T-cell (primary cell): ENCODE results near the gene ANXA8L1. TPM values are rescaled to one million over a fixed set of nuclear protein-coding genes. Genes with fewer than 3 reads are reported as not detected.
"Not testable (repeated sequence)": the region's sequence is repeated elsewhere in the genome, so short reads cannot be mapped to it uniquely, and the experiment has no call there.

Experiments
- ATAC-seq, 4 experiments: fragments of 200-7000 bp in 3 of 4; fragments of 150-1000 bp in 1 of 4; cut with Tn5 transposase; replicated peaks in 1 of 4; 1 replicate in 3 of 4; 2 replicates in 1 of 4; pipeline ENCODE4 v1.10.0; 2021; ENCODE audit warnings: moderate library complexity in 3 of 4, mild to moderate bottlenecking in 2 of 4, moderate number of reproducible peaks in 1 of 4
- CTCF ChIA-PET, 2 donors: fragments of 300-600 bp; sonication (Branson Sonifier 250); formaldehyde crosslinking; loops; one replicate each; lab custom pipeline; 2022; ENCODE audit warnings: antibody characterized with exemption in 2 of 2; lab: Charles Lee
- POLR2A ChIA-PET, 2 donors: fragments of 300-600 bp; sonication (Branson Sonifier 250); formaldehyde crosslinking; loops; one replicate each; lab custom pipeline; 2022; ENCODE audit warnings: antibody characterized with exemption in 2 of 2; lab: Charles Lee
- DNase-seq, 35 experiments: peaks; one replicate each; pipeline versions ENCODE4 v3.0.0 to v3.0.0-alpha.2; 2013 to 2023
- H3K27ac ChIP-seq: one replicate; pipeline ENCODE4 v1.5.1; 2013; ENCODE audit warnings: low read length
- H3K27me3 ChIP-seq, 2 experiments: replicated peaks in 1 of 2; 1 replicate in 1 of 2; 2 replicates in 1 of 2; pipeline versions ENCODE4 v1.6.1 to v1.7.0; 2013; ENCODE audit warnings: low read length in 1 of 2, mixed read lengths in 1 of 2; ENCODE audit not compliant: control insufficient read depth in 2 of 2, insufficient read depth in 2 of 2; ENCODE audit errors: extremely low read depth in 1 of 2
- H3K36me3 ChIP-seq, 2 donors: 1 replicate in 1 of 2; 2 replicates in 1 of 2; pipeline versions ENCODE4 v1.6.1 to v1.7.0; 2013; ENCODE audit warnings: low read length in 1 of 2; ENCODE audit not compliant: control insufficient read depth in 2 of 2, insufficient read depth in 1 of 2; ENCODE audit errors: extremely low read depth in 1 of 2
- H3K4me1 ChIP-seq, 2 experiments: 1 replicate in 1 of 2; 2 replicates in 1 of 2; pipeline versions ENCODE4 v1.6.1 to v1.7.0; 2013; ENCODE audit warnings: low read length in 2 of 2, mixed read lengths in 1 of 2; ENCODE audit not compliant: insufficient read depth in 2 of 2, control insufficient read depth in 1 of 2; ENCODE audit errors: extremely low read depth in 1 of 2
- H3K4me3 ChIP-seq, 2 donors: 1 replicate in 1 of 2; 2 replicates in 1 of 2; pipeline versions ENCODE4 v1.5.1 to v1.7.0; 2013; ENCODE audit warnings: mild to moderate bottlenecking in 2 of 2, low read length in 1 of 2, moderate library complexity in 1 of 2; ENCODE audit not compliant: control insufficient read depth in 1 of 2; ENCODE audit errors: extremely low read depth in 1 of 2
- H3K9me3 ChIP-seq: 2 replicates; pipeline ENCODE4 v1.7.0; 2013
- H3K27ac Mint-ChIP-seq, 2 donors: one replicate each; pipeline ENCODE4 v1.8.0; 2020 to 2021; ENCODE audit warnings: mild to moderate bottlenecking in 2 of 2, mixed read lengths in 2 of 2
- H3K27me3 Mint-ChIP-seq, 2 donors: one replicate each; pipeline ENCODE4 v1.8.0; 2021 to 2022; ENCODE audit warnings: mixed read lengths in 2 of 2
- H3K36me3 Mint-ChIP-seq: one replicate; pipeline ENCODE4 v1.8.0; 2021; ENCODE audit warnings: mixed read lengths
- H3K4me1 Mint-ChIP-seq, 3 donors: one replicate each; pipeline ENCODE4 v1.8.0; 2020 to 2022; ENCODE audit warnings: mixed read lengths in 3 of 3, mild to moderate bottlenecking in 1 of 3
- H3K4me3 Mint-ChIP-seq, 3 donors: one replicate each; pipeline ENCODE4 v1.8.0; 2020 to 2022; ENCODE audit warnings: mild to moderate bottlenecking in 3 of 3, mixed read lengths in 3 of 3, moderate library complexity in 3 of 3
- H3K9me3 Mint-ChIP-seq, 3 donors: one replicate each; pipeline ENCODE4 v1.8.0; 2020 to 2022; ENCODE audit warnings: mixed read lengths in 3 of 3
- WGBS: methylation state at CpG from one replicate; pipeline ENCODE4 v1.1.5; 2013; ENCODE audit warnings: missing lambda C conversion rate; ENCODE audit not compliant: insufficient coverage; 5-methylcytosine and 5-hydroxymethylcytosine counted together
- total RNA-seq, 35 experiments: library from RNA in 6 of 35; stranded (reverse) in 6 of 35; fragments of 120-200 nt in 1 of 35; gene quantifications; one replicate each; pipeline versions ENCODE4 v1.2.1 to v1.2.4 and lab custom pipeline; 2013 to 2026

Gene ANXA8L1
- total RNA-seq, 5 donors from 2014 or later (not counting 1 experiment from before 2014, with no cell fraction given) = not detected

DNA sequence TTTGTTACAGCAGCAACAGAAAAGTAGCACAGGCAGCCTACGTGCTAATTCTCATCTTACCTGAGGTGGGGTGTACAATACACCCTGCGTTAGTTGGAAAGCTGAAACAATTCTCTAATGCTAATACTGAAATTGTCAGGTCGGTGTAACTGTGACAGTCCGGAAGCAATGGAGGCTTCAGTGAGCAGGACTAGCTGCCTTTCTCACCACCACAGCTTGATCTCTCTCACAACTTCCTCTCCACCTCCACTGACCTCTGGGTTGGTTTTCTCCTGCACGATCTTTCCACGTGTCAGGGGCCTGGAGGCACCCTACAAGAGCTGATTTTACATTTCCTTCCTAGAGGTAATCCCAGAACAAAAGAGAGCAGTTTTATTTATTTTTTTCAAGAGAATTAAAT, 39.7 kb downstream of the ANXA8L1 start:
- H3K9me3 Mint-ChIP-seq, H3K27me3 Mint-ChIP-seq, H3K4me3 ChIP-seq, CTCF ChIA-PET, H3K27ac Mint-ChIP-seq, H3K36me3 ChIP-seq, H3K27me3 ChIP-seq, DNase-seq, H3K27ac ChIP-seq, ATAC-seq, POLR2A ChIA-PET, H3K4me1 ChIP-seq, H3K36me3 Mint-ChIP-seq, H3K9me3 ChIP-seq, H3K4me1 Mint-ChIP-seq, H3K4me3 Mint-ChIP-seq: not testable (repeated sequence)
- WGBS = 50% methylated on average over 1 of the region's 6 CpGs

DNA sequence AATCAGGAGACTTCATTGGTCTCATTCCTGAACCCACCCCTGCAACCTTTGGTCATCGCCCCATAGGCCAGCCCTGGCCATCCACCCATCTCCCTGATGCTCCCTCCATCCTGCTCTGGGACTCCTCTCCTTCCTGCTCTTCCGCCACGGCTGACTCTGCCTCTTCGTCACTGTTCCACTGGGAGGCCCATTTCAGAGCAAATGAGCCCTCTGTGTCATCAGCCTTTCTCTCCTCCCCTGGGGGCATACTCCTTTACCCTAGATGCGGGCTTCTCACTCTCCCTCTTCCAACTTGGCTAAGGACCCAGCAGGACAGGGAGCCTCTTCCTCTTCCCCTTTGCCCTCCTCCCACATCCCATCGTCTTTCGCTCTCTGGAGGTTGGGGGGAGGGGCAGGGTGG, 42.7 kb downstream of the ANXA8L1 start:
- H3K4me1 ChIP-seq, H3K27ac Mint-ChIP-seq, H3K27ac ChIP-seq, ATAC-seq, H3K27me3 Mint-ChIP-seq, H3K36me3 Mint-ChIP-seq, H3K36me3 ChIP-seq, H3K4me3 ChIP-seq, H3K4me3 Mint-ChIP-seq, DNase-seq, POLR2A ChIA-PET, H3K27me3 ChIP-seq, H3K4me1 Mint-ChIP-seq, CTCF ChIA-PET, H3K9me3 ChIP-seq, H3K9me3 Mint-ChIP-seq: not testable (repeated sequence)
- no CpG with 5 or more reads among the region's 7 CpGs for WGBS

DNA sequence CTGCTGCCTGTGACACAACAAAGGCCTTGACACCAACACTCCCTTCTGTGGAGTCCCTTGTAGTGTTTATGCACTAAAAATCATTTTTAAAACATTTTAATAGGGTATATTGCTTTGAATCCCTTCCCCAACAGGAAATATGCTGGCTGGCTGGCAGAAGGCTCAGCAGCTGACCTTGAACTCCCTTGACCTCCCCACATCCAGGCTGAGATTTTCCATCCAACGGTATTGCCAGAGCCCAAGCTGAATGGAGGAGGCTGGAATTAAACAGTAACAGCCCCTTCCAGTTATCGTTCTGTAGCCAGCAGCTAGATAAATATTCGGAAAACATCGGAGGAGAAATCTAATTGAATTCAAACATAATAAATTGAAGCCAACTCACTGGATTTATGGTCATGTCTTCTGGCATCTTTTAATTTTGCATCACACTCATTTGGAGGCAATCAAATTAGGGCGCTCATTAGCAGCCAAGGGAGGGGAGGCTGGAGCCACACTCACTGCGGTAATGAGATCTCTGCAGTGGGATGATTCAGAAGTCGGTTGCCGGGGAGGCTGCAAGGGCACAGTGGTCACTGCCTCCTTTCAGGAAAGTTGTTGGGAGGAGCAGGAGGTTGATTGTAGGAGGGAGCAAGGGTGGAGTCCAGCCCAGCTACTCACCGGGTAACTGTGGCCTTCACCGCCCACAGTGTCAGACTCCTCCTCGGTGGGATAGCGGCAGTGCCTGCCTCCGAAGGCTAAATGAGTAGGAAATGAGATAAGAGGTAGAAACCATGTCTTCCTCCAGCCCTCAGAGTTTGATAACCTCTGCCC, 44.2 kb downstream of the ANXA8L1 start:
- CTCF ChIA-PET, H3K4me1 ChIP-seq, ATAC-seq, H3K4me3 ChIP-seq, H3K27me3 Mint-ChIP-seq, H3K9me3 ChIP-seq, H3K4me3 Mint-ChIP-seq, H3K27ac ChIP-seq, H3K27ac Mint-ChIP-seq, H3K9me3 Mint-ChIP-seq, DNase-seq, H3K36me3 ChIP-seq, H3K36me3 Mint-ChIP-seq, H3K4me1 Mint-ChIP-seq, H3K27me3 ChIP-seq, POLR2A ChIA-PET: not testable (repeated sequence)
- no CpG with 5 or more reads among the region's 13 CpGs for whole genome bisulfite sequencing

DNA sequence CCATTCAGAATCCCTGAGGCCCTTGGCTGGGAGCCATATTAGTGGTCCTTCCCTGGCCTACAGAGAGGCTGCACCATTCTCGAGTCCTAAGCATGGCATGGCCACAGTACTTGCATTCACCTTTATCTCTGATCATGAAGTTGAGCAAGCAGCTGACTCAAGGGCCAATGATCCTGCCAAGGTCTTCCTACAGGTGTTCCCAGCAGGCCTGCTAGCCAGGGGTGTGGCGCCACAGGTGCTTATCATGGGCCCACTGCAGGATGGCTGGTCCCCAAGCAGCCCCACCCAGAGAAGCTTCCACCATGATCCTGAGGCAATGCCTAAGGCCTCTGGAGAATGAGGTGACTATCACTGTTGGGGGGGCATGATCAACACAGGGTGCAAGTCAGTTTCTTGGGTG, 48.0 kb downstream of the ANXA8L1 start:
- H3K4me1 Mint-ChIP-seq, H3K4me1 ChIP-seq, H3K36me3 Mint-ChIP-seq, H3K4me3 ChIP-seq, ATAC-seq, CTCF ChIA-PET, H3K36me3 ChIP-seq, H3K4me3 Mint-ChIP-seq, DNase-seq, H3K9me3 Mint-ChIP-seq, H3K27me3 Mint-ChIP-seq, H3K9me3 ChIP-seq, H3K27ac ChIP-seq, H3K27me3 ChIP-seq, POLR2A ChIA-PET, H3K27ac Mint-ChIP-seq: not testable (repeated sequence)
- WGBS = no CpG with 5 or more reads among the region's 2 CpGs

DNA sequence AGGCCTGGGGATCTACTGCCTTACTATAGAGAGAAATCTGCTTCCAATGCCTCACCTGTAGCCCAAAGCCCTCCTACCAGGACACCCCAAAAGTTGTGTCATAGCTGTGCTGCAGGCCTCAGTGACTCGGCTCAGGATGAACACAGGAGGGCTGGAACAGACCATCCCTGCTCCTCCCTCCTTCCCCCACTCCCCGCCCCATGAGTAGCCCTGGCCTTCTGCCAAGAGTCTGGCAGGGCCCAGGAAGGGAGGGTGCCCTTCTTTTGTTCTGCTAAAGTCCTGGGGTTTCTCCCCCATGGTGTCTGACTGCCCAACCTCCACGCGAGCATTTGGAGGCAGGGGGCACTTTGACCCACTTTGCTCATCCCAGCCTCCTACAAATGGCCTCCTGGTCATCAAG, 65.4 kb downstream of the ANXA8L1 start:
- H3K4me3 ChIP-seq, DNase-seq, H3K27me3 Mint-ChIP-seq, H3K4me3 Mint-ChIP-seq, POLR2A ChIA-PET, ATAC-seq, H3K27ac ChIP-seq, H3K4me1 ChIP-seq, H3K9me3 Mint-ChIP-seq, H3K9me3 ChIP-seq, H3K27ac Mint-ChIP-seq, CTCF ChIA-PET, H3K4me1 Mint-ChIP-seq, H3K36me3 ChIP-seq, H3K36me3 Mint-ChIP-seq, H3K27me3 ChIP-seq: not testable (repeated sequence)
- WGBS = no CpG with 5 or more reads among the region's 4 CpGs

Other genes with a start within 250 kb of the ANXA8L1 start
- 1 to 10 TPM in 1 of 5 donors, under 1 TPM in 1, not detected in 3; 0.69 to 1.0 TPM for gene ANTXRL, start 88.8 kb upstream of the ANXA8L1 start, total RNA-seq
- gene NPY4R, start 90.2 kb downstream of the ANXA8L1 start, total RNA-seq = not detected
- gene GPRIN2, start 180.9 kb downstream of the ANXA8L1 start, total RNA-seq = not detected
- gene SYT15, start 203.4 kb downstream of the ANXA8L1 start, total RNA-seq = 1 to 10 TPM in 3 of 5 donors, under 1 TPM in 1, not detected in 1; 0.98 to 1.7 (median 1.4) TPM